ENCODE results near the gene TM9SF4. TPM values are rescaled to one million over a fixed set of nuclear protein-coding genes. Genes with fewer than 3 reads are reported as not detected.
A peak's percentile ranks its signal among the peaks of the same experiment; 100 is the strongest.

The TM9SF4 gene
- total RNA-seq, 6 donors from 2014 or later: 26.7 to 48.0 (median 37.1) TPM

- no peaks in the 10 kb centered on the region for H3K9me3 ChIP-seq
- H3K4me1 ChIP-seq: peaks cover 48 to 71% (median 64%) of the 10 kb centered on the region in 4 donors
- 69 to 74% methylated on average over 4 of the region's 4 CpGs for WGBS, 2 donors
- no peak for ATAC-seq (ENCODE audit: low FRiP score in 2 of 2)
- peak overlapping the region; percentile 71 to 98 (median 92) for H3K27ac ChIP-seq
- H3K36me3 ChIP-seq: peaks cover 18 to 54% (median 36%) of the 10 kb centered on the region in 4 donors
- TF ChIP-seq POLR2A (IDR thresholded peaks at IDR 0.05) (no peak), EP300 (IDR thresholded peaks at IDR 0.05) (no peak), POLR2AphosphoS5 (IDR thresholded peaks at IDR 0.05) (no peak), CTCF (IDR thresholded peaks at IDR 0.05) (no peak)
- no peaks in the 10 kb centered on the region for H3K27me3 ChIP-seq
- DNase-seq: peak in 1 of 2 donors; percentile 54
- no peak overlapping the region for H3K4me3 ChIP-seq
Observed at GRCh38 chr20:32201296-32201976, 91.9 kb downstream of the TM9SF4 start.

- peaks cover 17 to 49% (median 30%) of the 10 kb centered on the region in 4 donors for H3K36me3 ChIP-seq
- peak in 1 of 4 donors; percentile 11 for TF ChIP-seq POLR2A (IDR thresholded peaks at IDR 0.05)
- TF ChIP-seq CTCF (IDR thresholded peaks at IDR 0.05): no peak
- TF ChIP-seq POLR2AphosphoS5 (IDR thresholded peaks at IDR 0.05): peak in 1 of 2 donors; percentile 17
- peaks cover 51 to 76% (median 69%) of the 10 kb centered on the region in 4 donors for H3K4me1 ChIP-seq
- H3K27me3 ChIP-seq: no peaks in the 10 kb centered on the region
- no peak overlapping the region for H3K4me3 ChIP-seq
- peak in 1 of 2 donors; percentile 46 for ATAC-seq (ENCODE audit: low FRiP score in 2 of 2)
- no peaks in the 10 kb centered on the region for H3K9me3 ChIP-seq
- DNase-seq: peak in 1 of 2 donors; percentile 79
- peak overlapping the region; percentile 71 to 98 (median 92) for H3K27ac ChIP-seq
- 36 to 73% methylated on average over 8 of the region's 8 CpGs for WGBS, 2 donors
Observed at GRCh38 chr20:32201977-32202363, 92.5 kb downstream of the TM9SF4 start.

GRCh38 chr20:32203356-32204204 is 94.1 kb downstream of the TM9SF4 start:
- DNase-seq (peak in 1 of 2 donors; percentile 31), ATAC-seq (ENCODE audit: low FRiP score in 2 of 2) (no peak)
- 55 to 64% methylated on average over 11 of the region's 11 CpGs for WGBS, 2 donors
- Histone ChIP-seq H3K4me3 (no peak overlapping the region), H3K4me1 (peaks cover 55 to 77% (median 74%) of the 10 kb centered on the region in 4 donors), H3K9me3 (no peaks in the 10 kb centered on the region), H3K36me3 (peaks cover 11 to 33% (median 22%) of the 10 kb centered on the region in 4 donors), H3K27me3 (no peaks in the 10 kb centered on the region), H3K27ac (peak overlapping the region; percentile 91 to 98 (median 92))
- TF ChIP-seq POLR2A (IDR thresholded peaks at IDR 0.05) (no peak), CTCF (IDR thresholded peaks at IDR 0.05) (no peak), EP300 (IDR thresholded peaks at IDR 0.05) (no peak), POLR2AphosphoS5 (IDR thresholded peaks at IDR 0.05) (no peak)

GRCh38 chr20:32204205-32205109 is 94.9 kb downstream of the TM9SF4 start:
- peak overlapping the region in 2 of 4 donors; percentile 7 to 68 for H3K4me3 ChIP-seq
- peak overlapping the region; percentile 91 to 98 (median 92) for H3K27ac ChIP-seq
- DNase-seq: peak in 1 of 2 donors; percentile 48
- peaks cover 56 to 76% (median 71%) of the 10 kb centered on the region in 4 donors for H3K4me1 ChIP-seq
- WGBS, 2 donors: 44 to 61% methylated on average over 4 of the region's 4 CpGs
- no peaks in the 10 kb centered on the region for H3K9me3 ChIP-seq
- TF ChIP-seq EP300 (IDR thresholded peaks at IDR 0.05): peak in 1 of 4 donors; percentile 36
- TF ChIP-seq CTCF (IDR thresholded peaks at IDR 0.05): no peak
- peak in 1 of 2 donors; percentile 28 for TF ChIP-seq POLR2AphosphoS5 (IDR thresholded peaks at IDR 0.05)
- ATAC-seq (ENCODE audit: low FRiP score in 2 of 2): no peak
- no peaks in the 10 kb centered on the region for H3K27me3 ChIP-seq
- peaks cover 10 to 25% (median 16%) of the 10 kb centered on the region in 4 donors for H3K36me3 ChIP-seq

Data from upper lobe of left lung (tissue), 6 donors.